H9 (cell line): ENCODE data around the gene GALNT17. TPM values are rescaled to one million over a fixed set of nuclear protein-coding genes. Genes with fewer than 3 reads are reported as not detected.

ENCODE experiments used
- DNase-seq: peaks from one replicate; pipeline ENCODE4 v3.0.0-alpha.2; 2017
- H2AFZ ChIP-seq: one replicate; pipeline ENCODE4 v1.6.1; 2013; ENCODE audit warnings: mild to moderate bottlenecking, low read length, control low read depth, moderate library complexity
- H2AK5ac ChIP-seq: 2 replicates; pipeline ENCODE4 v1.6.1; 2013; ENCODE audit warnings: low read length, control low read depth, mixed read lengths; ENCODE audit not compliant: insufficient read length
- H2BK120ac ChIP-seq: one replicate; pipeline ENCODE4 v1.6.1; 2013; ENCODE audit warnings: low read depth, mild to moderate bottlenecking, low read length, control low read depth, inconsistent platforms; ENCODE audit not compliant: poor library complexity, severe bottlenecking
- H2BK12ac ChIP-seq: 2 replicates; pipeline ENCODE4 v1.6.1; 2013; ENCODE audit warnings: low read length, control low read depth, mixed read lengths, low read depth; ENCODE audit not compliant: insufficient read length
- H2BK15ac ChIP-seq: 2 replicates; pipeline ENCODE4 v1.6.1; 2013; ENCODE audit warnings: low read depth, low read length, control low read depth
- H2BK20ac ChIP-seq: one replicate; pipeline ENCODE4 v1.6.1; 2013; ENCODE audit warnings: low read depth, mild to moderate bottlenecking, low read length, control low read depth, inconsistent platforms; ENCODE audit not compliant: poor library complexity, severe bottlenecking
- H2BK5ac ChIP-seq: 2 replicates; pipeline ENCODE4 v1.6.1; 2013; ENCODE audit warnings: low read length, control low read depth, mixed read lengths; ENCODE audit not compliant: insufficient read length
- H3K14ac ChIP-seq: 2 replicates; pipeline ENCODE4 v1.6.1; 2013; ENCODE audit warnings: low read length, control low read depth; ENCODE audit not compliant: insufficient read depth
- H3K18ac ChIP-seq: 2 replicates; pipeline ENCODE4 v1.6.1; 2013; ENCODE audit warnings: low read depth, mild to moderate bottlenecking, mixed read lengths, low read length, control low read depth; ENCODE audit not compliant: insufficient read length
- H3K23ac ChIP-seq: 2 replicates; pipeline ENCODE4 v1.6.1; 2013; ENCODE audit warnings: low read length, control low read depth, mixed read lengths, low read depth; ENCODE audit not compliant: insufficient read length
- H3K23me2 ChIP-seq: 2 replicates; pipeline ENCODE4 v1.6.1; 2013; ENCODE audit warnings: low read depth, mild to moderate bottlenecking, mixed read lengths, low read length, control low read depth; ENCODE audit not compliant: insufficient read length, poor library complexity, severe bottlenecking
- H3K27ac ChIP-seq: 2 replicates; pipeline ENCODE4 v1.5.1; 2013; ENCODE audit warnings: low read length, control low read depth, mixed read lengths, low read depth; ENCODE audit not compliant: insufficient read length
- H3K27me3 ChIP-seq: 2 replicates; pipeline ENCODE4 v1.6.1; 2013; ENCODE audit warnings: low read length, control low read depth, inconsistent platforms; ENCODE audit not compliant: insufficient read depth
- H3K4ac ChIP-seq: 2 replicates; pipeline ENCODE4 v1.6.1; 2013; ENCODE audit warnings: low read depth, mild to moderate bottlenecking, control low read depth, inconsistent platforms, low read length, moderate library complexity
- H3K4me1 ChIP-seq: 2 replicates; pipeline ENCODE4 v1.6.1; 2013; ENCODE audit warnings: low read length, control low read depth, inconsistent platforms; ENCODE audit not compliant: insufficient read depth
- H3K4me2 ChIP-seq: 2 replicates; pipeline ENCODE4 v1.6.1; 2013; ENCODE audit warnings: low read length, control low read depth, mixed read lengths; ENCODE audit not compliant: insufficient read length, insufficient read depth
- H3K56ac ChIP-seq: 2 replicates; pipeline ENCODE4 v1.6.1; 2013; ENCODE audit warnings: low read depth, mild to moderate bottlenecking, mixed read lengths, low read length, control low read depth; ENCODE audit not compliant: insufficient read length
- H3K79me1 ChIP-seq: 2 replicates; pipeline ENCODE4 v1.6.1; 2013; ENCODE audit warnings: low read depth, mild to moderate bottlenecking, moderate library complexity, low read length, control low read depth, inconsistent platforms; ENCODE audit not compliant: insufficient read depth, poor library complexity, severe bottlenecking
- H3K79me2 ChIP-seq: 2 replicates; pipeline ENCODE4 v1.6.1; 2013; ENCODE audit warnings: low read length, control low read depth, inconsistent platforms; ENCODE audit not compliant: insufficient read depth
- H3K9ac ChIP-seq: 2 replicates; pipeline ENCODE4 v1.6.1; 2013; ENCODE audit warnings: low read length, control low read depth, mixed read lengths; ENCODE audit not compliant: insufficient read length; ENCODE audit errors: extremely low read depth
- H3K9me3 ChIP-seq: one replicate; pipeline ENCODE4 v1.6.1; 2013; ENCODE audit warnings: low read depth, low read length, inconsistent platforms; ENCODE audit not compliant: control insufficient read depth
- H3T11ph ChIP-seq: one replicate; pipeline ENCODE4 v1.6.1; 2013; ENCODE audit warnings: mild to moderate bottlenecking, low read length, control low read depth, inconsistent platforms
- H4K20me1 ChIP-seq: one replicate; pipeline ENCODE4 v1.6.1; 2013; ENCODE audit not compliant: control insufficient read depth, insufficient read length, insufficient read depth
- H4K5ac ChIP-seq: 2 replicates; pipeline ENCODE4 v1.6.1; 2013; ENCODE audit warnings: low read depth, mild to moderate bottlenecking, mixed read lengths, low read length, control low read depth; ENCODE audit not compliant: insufficient read length
- H4K8ac ChIP-seq: replicated peaks from 2 replicates; pipeline ENCODE4 v1.6.1; 2013; ENCODE audit warnings: low read length, control low read depth, mixed read lengths, low read depth; ENCODE audit not compliant: insufficient read length
- H4K91ac ChIP-seq: 2 replicates; pipeline ENCODE4 v1.6.1; 2013; ENCODE audit warnings: low read depth, mild to moderate bottlenecking, moderate library complexity, mixed read lengths, low read length, control low read depth; ENCODE audit not compliant: insufficient read length
- H3K27ac Mint-ChIP-seq, 3 experiments: 2 replicates in 2 of 3; 3 replicates in 1 of 3; pipeline ENCODE4 v1.8.0; 2020 to 2021; ENCODE audit warnings: mixed read lengths in 3 of 3, mild to moderate bottlenecking in 1 of 3, moderate library complexity in 1 of 3
- H3K27me3 Mint-ChIP-seq: 2 replicates; pipeline ENCODE4 v1.8.0; 2021; ENCODE audit warnings: low read depth, mild to moderate bottlenecking, moderate library complexity, mixed read lengths
- H3K36me3 Mint-ChIP-seq, 3 experiments: 2 replicates in 2 of 3; 3 replicates in 1 of 3; pipeline ENCODE4 v1.8.0; 2020 to 2021; ENCODE audit warnings: low read depth in 3 of 3, mixed read lengths in 3 of 3; ENCODE audit not compliant: insufficient read depth in 1 of 3
- H3K4me1 Mint-ChIP-seq, 2 experiments: 2 replicates each; pipeline ENCODE4 v1.8.0; 2020; ENCODE audit warnings: mixed read lengths in 2 of 2
- H3K4me3 Mint-ChIP-seq, 2 experiments: 2 replicates in 1 of 2; 3 replicates in 1 of 2; pipeline ENCODE4 v1.8.0; 2020 to 2021; ENCODE audit warnings: mild to moderate bottlenecking in 2 of 2, mixed read lengths in 2 of 2, moderate library complexity in 1 of 2
- H3K9me3 Mint-ChIP-seq, 2 experiments: 2 replicates in 1 of 2; 3 replicates in 1 of 2; pipeline ENCODE4 v1.8.0; 2020; ENCODE audit warnings: mild to moderate bottlenecking in 2 of 2, mixed read lengths in 2 of 2, moderate library complexity in 1 of 2
- CTCF ChIP-seq: fragments of 200-600 bp; sonication (generic); conservative IDR thresholded peaks from 3 replicates; pipeline ENCODE4 v1.8.0; 2021; ENCODE audit warnings: antibody characterized with exemption, mild to moderate bottlenecking
- WGBS: extraction: QIAGEN DNeasy Blood & Tissue Kit; methylation state at CpG from one replicate; pipeline ENCODE4 v1.1.7; 2013; ENCODE audit warnings: missing lambda C conversion rate, low lambda C conversion rate, mixed read lengths; ENCODE audit not compliant: insufficient read length; ENCODE audit errors: extremely low coverage; 5-methylcytosine and 5-hydroxymethylcytosine counted together
- total RNA-seq: library from RNA; stranded (reverse); gene quantifications from 2 replicates; pipeline ENCODE4 v1.2.1, GENCODE V29; 2021

Gene GALNT17
- total RNA-seq, 1 experiment from 2014 or later: 43.2 TPM

- no peaks in the 10 kb centered on the region for H4K20me1 ChIP-seq
- no peaks in the 10 kb centered on the region for H3K27me3 ChIP-seq
- no peak overlapping the region for H3K27ac ChIP-seq
- DNase-seq: no peak
- no peak overlapping the region for H3K4me2 ChIP-seq
- Mint-ChIP-seq H3K9me3 (peaks cover 11 to 22% of the 10 kb centered on the region in 2 experiments), H3K4me3 (no peak overlapping the region), H3K4me1 (peaks cover 4 to 8% of the 10 kb centered on the region in 2 experiments), H3K27ac (peak overlapping the region in 1 of 3 experiments; percentile 11; a peak in 1 of 7 replicates), H3K27me3 (no peaks in the 10 kb centered on the region), H3K36me3 (peaks cover 26 to 39% (median 34%) of the 10 kb centered on the region in 3 experiments)
- no peak overlapping the region for H4K91ac ChIP-seq
- no peak overlapping the region for H3K23ac ChIP-seq
- no peak overlapping the region for H2BK15ac ChIP-seq
- no peak overlapping the region for H4K8ac ChIP-seq
- 0 out of 2 replicates have a peak, but pooled peaks cover 3% of the 10 kb centered on the region for H3K4me1 ChIP-seq
- H4K5ac ChIP-seq: no peak overlapping the region
- TF ChIP-seq CTCF: no peak
- no peaks in the 10 kb centered on the region for H3K79me2 ChIP-seq
- WGBS: no CpG with 5 or more reads among the region's 1 CpG
- no peak overlapping the region for H3K9ac ChIP-seq
- H2BK20ac ChIP-seq: no peak overlapping the region
- H2AK5ac ChIP-seq: no peak overlapping the region
- no peaks in the 10 kb centered on the region for H3K9me3 ChIP-seq
- no peak overlapping the region for H3K14ac ChIP-seq
- H3K79me1 ChIP-seq: no peaks in the 10 kb centered on the region
- H3K56ac ChIP-seq: no peak overlapping the region
- H2BK120ac ChIP-seq: no peak overlapping the region
- H3K4ac ChIP-seq: no peak overlapping the region
- H3T11ph ChIP-seq: no peak overlapping the region
- H2AFZ ChIP-seq: no peak overlapping the region
- H3K18ac ChIP-seq: no peak overlapping the region
- no peak overlapping the region for H2BK12ac ChIP-seq
- H2BK5ac ChIP-seq: no peak overlapping the region
- no peaks in the 10 kb centered on the region for H3K23me2 ChIP-seq
Observed at GRCh38 chr7:71553306-71553705, 421.4 kb downstream of the GALNT17 start.
